ENCODE data around the gene ADISSP. TPM values are rescaled to one million over a fixed set of nuclear protein-coding genes. Genes with fewer than 3 reads are reported as not detected.

ADISSP gene
- total RNA-seq, 1 experiment from 2014 or later, result 99.4 TPM

GRCh38 chr20:3797226-3797545 lies 29.6 kb upstream of the ADISSP start (continued):
- TF ChIP-seq, protein P1, sequence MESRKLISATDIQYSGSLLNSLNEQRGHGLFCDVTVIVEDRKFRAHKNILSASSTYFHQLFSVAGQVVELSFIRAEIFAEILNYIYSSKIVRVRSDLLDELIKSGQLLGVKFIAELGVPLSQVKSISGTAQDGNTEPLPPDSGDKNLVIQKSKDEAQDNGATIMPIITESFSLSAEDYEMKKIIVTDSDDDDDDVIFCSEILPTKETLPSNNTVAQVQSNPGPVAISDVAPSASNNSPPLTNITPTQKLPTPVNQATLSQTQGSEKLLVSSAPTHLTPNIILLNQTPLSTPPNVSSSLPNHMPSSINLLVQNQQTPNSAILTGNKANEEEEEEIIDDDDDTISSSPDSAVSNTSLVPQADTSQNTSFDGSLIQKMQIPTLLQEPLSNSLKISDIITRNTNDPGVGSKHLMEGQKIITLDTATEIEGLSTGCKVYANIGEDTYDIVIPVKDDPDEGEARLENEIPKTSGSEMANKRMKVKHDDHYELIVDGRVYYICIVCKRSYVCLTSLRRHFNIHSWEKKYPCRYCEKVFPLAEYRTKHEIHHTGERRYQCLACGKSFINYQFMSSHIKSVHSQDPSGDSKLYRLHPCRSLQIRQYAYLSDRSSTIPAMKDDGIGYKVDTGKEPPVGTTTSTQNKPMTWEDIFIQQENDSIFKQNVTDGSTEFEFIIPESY (IDR thresholded peaks at IDR 0.05; ENCODE audit: extremely low read depth, insufficient replicate concordance, low read length), result no peak
- no peak for TF ChIP-seq ZNF274 (IDR thresholded peaks at IDR 0.05; ENCODE audit: low read depth, low read length)

- BruUV-seq (replicated peaks), result no TSS peak
- no peaks in the 10 kb centered on the region for H3K9me2 ChIP-seq (ENCODE audit: insufficient read depth)
- TF ChIP-seq ZFX (IDR thresholded peaks at IDR 0.05) (peak; percentile 26; the same call in 1 of the 2 replicates), YY1 (IDR thresholded peaks at IDR 0.05; ENCODE audit: extremely low read depth, insufficient replicate concordance, low read depth, low read length) (no peak), SP1 (IDR thresholded peaks at IDR 0.05; ENCODE audit: low read depth) (no peak), EGR1 (IDR thresholded peaks at IDR 0.05; ENCODE audit: low read depth) (no peak), CBX3 (IDR thresholded peaks at IDR 0.05; ENCODE audit: low read depth) (no peak)
- TF ChIP-seq, protein P1 (IDR thresholded peaks at IDR 0.05; ENCODE audit: extremely low read depth, insufficient replicate concordance, low read length), result no peak
- TF ChIP-seq, protein P2, sequence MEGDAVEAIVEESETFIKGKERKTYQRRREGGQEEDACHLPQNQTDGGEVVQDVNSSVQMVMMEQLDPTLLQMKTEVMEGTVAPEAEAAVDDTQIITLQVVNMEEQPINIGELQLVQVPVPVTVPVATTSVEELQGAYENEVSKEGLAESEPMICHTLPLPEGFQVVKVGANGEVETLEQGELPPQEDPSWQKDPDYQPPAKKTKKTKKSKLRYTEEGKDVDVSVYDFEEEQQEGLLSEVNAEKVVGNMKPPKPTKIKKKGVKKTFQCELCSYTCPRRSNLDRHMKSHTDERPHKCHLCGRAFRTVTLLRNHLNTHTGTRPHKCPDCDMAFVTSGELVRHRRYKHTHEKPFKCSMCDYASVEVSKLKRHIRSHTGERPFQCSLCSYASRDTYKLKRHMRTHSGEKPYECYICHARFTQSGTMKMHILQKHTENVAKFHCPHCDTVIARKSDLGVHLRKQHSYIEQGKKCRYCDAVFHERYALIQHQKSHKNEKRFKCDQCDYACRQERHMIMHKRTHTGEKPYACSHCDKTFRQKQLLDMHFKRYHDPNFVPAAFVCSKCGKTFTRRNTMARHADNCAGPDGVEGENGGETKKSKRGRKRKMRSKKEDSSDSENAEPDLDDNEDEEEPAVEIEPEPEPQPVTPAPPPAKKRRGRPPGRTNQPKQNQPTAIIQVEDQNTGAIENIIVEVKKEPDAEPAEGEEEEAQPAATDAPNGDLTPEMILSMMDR (IDR thresholded peaks at IDR 0.05 in 2 of 3, conservative IDR thresholded peaks at IDR 0.05 in 1 of 3; ENCODE audit: borderline replicate concordance in 1 of 3, insufficient read depth in 1 of 3, low read depth in 2 of 3, low read length in 2 of 3), result no peak
- DNase-seq (ENCODE audit: low read depth, low spot score) (no peak), ATAC-seq (peak; percentile 13)
- ChIA-PET CTCF (interaction anchor here (0.7 to 1.9 kb wide), 6 partner anchors 8 to 58 kb away, joined by 3 to 9 read pairs (median 4); partner anchors contain the start of gene CENPB), RAD21 (ENCODE audit: low non-redundant PET in 1 of 2, low total read pairs in 2 of 2, uncharacterized antibody in 2 of 2, unreplicated experiment in 2 of 2) (interaction anchor here in 1 of 2 experiments (0.6 to 0.8 kb wide), 2 partner anchors 15 to 22 kb away, joined by 3 read pairs; no protein-coding TSS in a partner anchor), POLR2A (interaction anchor here (1.1 to 2.5 kb wide), 3 partner anchors 16 to 24 kb away, joined by 5 to 14 read pairs (median 12); partner anchors contain the start of gene AP5S1)
- H3K4me2 ChIP-seq (ENCODE audit: low read length), result peak overlapping the region; percentile 94
- H2AFZ ChIP-seq (ENCODE audit: low read depth, low read length, poor library complexity, severe bottlenecking), result no peak overlapping the region
- H3K4me1 ChIP-seq (ENCODE audit: control insufficient read depth in 1 of 2, insufficient read depth in 2 of 2, low read length in 2 of 2), result peaks cover 25 to 57% of the 10 kb centered on the region in 2 experiments
- no peaks in the 10 kb centered on the region for H4K20me1 ChIP-seq (ENCODE audit: insufficient read depth)
- H3K27me3 ChIP-seq (ENCODE audit: insufficient read depth, low read length), result no peaks in the 10 kb centered on the region
- peaks cover 53% of the 10 kb centered on the region for H3K79me2 ChIP-seq (ENCODE audit: insufficient read depth, low read length)
- intact Hi-C loops (cut with micrococcal nuclease), result no loop called here
- no peaks in the 10 kb centered on the region for H3K9me3 ChIP-seq (ENCODE audit: control insufficient read depth in 1 of 2, insufficient read depth in 1 of 2, low read depth in 1 of 2, low read length in 2 of 2)
- H3K27ac ChIP-seq (ENCODE audit: low read depth, low read length), result peak overlapping the region; percentile 97
- peaks cover 18 to 37% of the 10 kb centered on the region in 2 experiments; a peak in 3 of 4 replicates for H3K36me3 ChIP-seq (ENCODE audit: control insufficient read depth in 1 of 2, insufficient read depth in 2 of 2, low read length in 2 of 2)
- peak overlapping the region; percentile 95 for H3K9ac ChIP-seq (ENCODE audit: low read length)
- H3K4me3 ChIP-seq (replicated peaks in 1 of 2; ENCODE audit: low read depth in 1 of 2, low read length in 2 of 2), result peak overlapping the region; percentile 66 to 80
Observed at GRCh38 chr20:3796477-3797225, 29.1 kb upstream of the ADISSP start.

Data from HCT116 (cell line).